Ascending aorta (tissue), 2 donors: ENCODE measurements around the gene ADH1B. TPM values are rescaled to one million over a fixed set of nuclear protein-coding genes. Genes with fewer than 3 reads are reported as not detected.

Experiments used
- DNase-seq, 2 donors: peaks; one replicate each; pipeline ENCODE4 v3.0.0-alpha.2; 2019; ENCODE audit warnings: low spot score in 2 of 2
- H3K27ac ChIP-seq, 2 donors: fragments of 200-600 bp; sonication (generic); one replicate each; pipeline ENCODE4 v1.5.1; 2016 to 2017; ENCODE audit warnings: mild to moderate bottlenecking in 1 of 2
- H3K27me3 ChIP-seq: fragments of 200-600 bp; sonication (generic); one replicate; pipeline ENCODE4 v1.5.1; 2017
- H3K36me3 ChIP-seq, 2 donors: fragments of 200-600 bp; sonication (generic); one replicate each; pipeline ENCODE4 v1.5.1; 2016
- H3K4me1 ChIP-seq, 2 donors: fragments of 200-600 bp; sonication (generic); one replicate each; pipeline ENCODE4 v1.5.1; 2016 to 2017; ENCODE audit warnings: mild to moderate bottlenecking in 1 of 2
- H3K4me3 ChIP-seq, 2 donors: fragments of 200-600 bp; sonication (generic); one replicate each; pipeline ENCODE4 v1.5.1; 2016 to 2017; ENCODE audit warnings: mild to moderate bottlenecking in 1 of 2
- H3K9me3 ChIP-seq, 2 donors: fragments of 200-600 bp; sonication (generic); one replicate each; pipeline ENCODE4 v1.5.1; 2016
- CTCF ChIP-seq, 3 experiments: fragments of 200-600 bp in 2 of 3; fragments of 450-650 bp in 1 of 3; sonication (generic) in 2 of 3; IDR thresholded peaks; one replicate each; pipeline ENCODE4 v1.5.1; 2016 to 2019; ENCODE audit warnings: antibody characterized with exemption in 3 of 3, mild to moderate bottlenecking in 1 of 3, moderate library complexity in 1 of 3
- intact Hi-C: fragments of 100-400 bp; cut with DNase I; formaldehyde crosslinking; loops from one replicate; pipeline ENCODE4 v1.15.1; 2023
- total RNA-seq: library from RNA; depleted of rRNA; stranded (reverse); fragments of >200 nt; gene quantifications from one replicate; pipeline ENCODE4 v1.1.0, GENCODE V29; 2016

The ADH1B gene
- total RNA-seq, 1 donor from 2014 or later, result 650 TPM

GRCh38 chr4:99317354-99317753 lies 3.8 kb downstream of the ADH1B start:
- Histone ChIP-seq H3K4me1 (peaks cover 6 to 12% of the 10 kb centered on the region in 2 donors), H3K9me3 (no peaks in the 10 kb centered on the region), H3K4me3 (peak overlapping the region in 1 of 2 donors; percentile 41), H3K36me3 (peaks cover 8 to 48% of the 10 kb centered on the region in 2 donors), H3K27me3 (no peaks in the 10 kb centered on the region), H3K27ac (peak overlapping the region; percentile 64 to 82)
- intact Hi-C loops, result no loop called here
- DNase-seq, result no peak
- no peak for TF ChIP-seq CTCF (IDR thresholded peaks at IDR 0.05)

DNA sequence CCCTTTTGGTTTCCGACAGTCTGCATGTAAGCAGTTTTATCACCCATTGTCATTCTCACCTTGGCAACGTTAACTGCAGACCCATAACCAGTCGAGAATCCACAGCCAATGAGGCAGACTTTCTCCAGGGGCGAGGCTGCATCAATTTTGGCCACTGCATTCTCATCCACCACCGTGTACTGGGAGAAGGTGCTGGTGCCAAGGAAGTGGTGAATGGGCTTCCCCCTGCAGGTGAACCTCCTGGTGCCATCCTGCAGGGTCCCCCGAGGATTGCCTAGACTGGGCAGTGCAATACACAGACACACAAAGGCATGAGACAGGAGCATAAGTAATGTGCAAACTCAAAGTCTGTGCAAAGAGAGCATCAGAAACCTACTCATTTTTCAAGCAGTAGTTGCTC lies 5.4 kb downstream of the ADH1B start:
- H3K9me3 ChIP-seq, result no peaks in the 10 kb centered on the region
- H3K4me3 ChIP-seq, result peak overlapping the region in 1 of 2 donors; percentile 10
- H3K27ac ChIP-seq, result peak overlapping the region in 1 of 2 donors; percentile 82
- H3K27me3 ChIP-seq, result no peaks in the 10 kb centered on the region
- TF ChIP-seq CTCF (IDR thresholded peaks at IDR 0.05), result no peak
- peaks cover 20 to 61% of the 10 kb centered on the region in 2 donors for H3K36me3 ChIP-seq
- peaks cover 6% of the 10 kb centered on the region in 2 donors for H3K4me1 ChIP-seq
- DNase-seq, result no peak
- intact Hi-C loops, result no loop called here

GRCh38 chr4:99314211-99314610 lies 7.0 kb downstream of the ADH1B start:
- intact Hi-C loops, result no loop called here
- DNase-seq, result no peak
- no peaks in the 10 kb centered on the region for H3K27me3 ChIP-seq
- peaks cover 6% of the 10 kb centered on the region in 2 donors for H3K4me1 ChIP-seq
- no peak for TF ChIP-seq CTCF (IDR thresholded peaks at IDR 0.05)
- peak overlapping the region; percentile 48 to 54 for H3K27ac ChIP-seq
- H3K36me3 ChIP-seq, result peaks cover 32 to 76% of the 10 kb centered on the region in 2 donors
- no peak overlapping the region for H3K4me3 ChIP-seq
- H3K9me3 ChIP-seq, result no peaks in the 10 kb centered on the region

DNA sequence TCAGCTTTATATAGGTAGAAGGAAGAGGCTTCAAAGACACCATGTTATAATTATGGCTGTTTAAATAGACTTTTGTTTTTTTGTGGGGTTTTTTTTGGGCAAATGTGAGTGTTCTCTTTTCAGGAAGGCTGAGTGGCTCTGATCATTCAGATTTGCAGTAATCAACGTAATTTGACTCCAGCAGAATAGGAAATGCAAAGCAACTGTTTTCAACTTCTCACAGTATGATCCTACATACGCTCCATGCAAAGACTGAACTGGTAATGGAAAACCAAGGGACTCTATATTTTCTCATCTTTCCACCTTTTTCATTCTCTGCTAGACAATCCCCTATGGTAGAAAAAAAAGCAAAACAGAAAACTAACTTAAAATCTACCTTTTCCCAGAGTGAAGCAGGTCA lies 10.8 kb downstream of the ADH1B start:
- intact Hi-C loops, result no loop called here

DNA sequence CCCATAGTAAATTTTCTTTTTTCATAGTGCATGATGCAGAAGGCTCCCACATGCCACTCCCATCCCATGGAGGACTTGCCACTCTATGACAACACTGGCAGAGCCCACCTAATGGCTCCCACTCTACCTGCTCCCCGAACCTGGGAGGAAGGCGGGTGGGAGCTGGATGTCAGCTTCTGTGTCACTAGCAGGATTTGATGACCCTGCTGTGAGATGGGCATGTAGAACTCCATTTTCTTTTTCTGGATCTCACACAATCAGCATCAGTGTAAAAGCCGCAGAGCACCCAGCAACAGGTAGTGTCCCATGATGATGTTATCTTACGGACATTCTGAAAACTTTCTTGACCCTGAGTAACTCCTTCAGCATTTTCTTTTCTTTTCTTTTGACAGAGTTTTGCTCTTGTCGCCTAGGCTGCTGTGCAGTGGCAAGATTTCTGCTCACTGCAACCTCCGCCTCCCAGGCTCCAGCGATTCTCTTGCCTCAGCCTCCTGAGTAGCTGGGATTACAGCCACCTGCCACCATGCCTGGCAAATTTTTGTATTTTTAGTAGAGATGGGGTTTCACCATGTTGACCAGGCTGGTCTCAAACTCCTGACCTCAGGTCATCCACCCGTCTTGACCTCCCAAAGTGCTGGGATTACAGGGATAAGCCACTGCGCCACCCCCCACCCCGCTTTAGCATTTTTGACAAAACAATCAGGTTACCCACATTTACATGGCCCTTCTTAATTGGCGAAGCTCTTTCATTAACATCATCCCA lies 15.4 kb downstream of the ADH1B start:
- Histone ChIP-seq H3K4me1 (peaks cover 0 to 6% of the 10 kb centered on the region in 2 donors), H3K4me3 (no peak overlapping the region), H3K27ac (peak overlapping the region; percentile 20 to 46), H3K9me3 (peaks cover 3 to 13% of the 10 kb centered on the region in 2 donors), H3K36me3 (peaks cover 15 to 30% of the 10 kb centered on the region in 2 donors), H3K27me3 (no peaks in the 10 kb centered on the region)
- intact Hi-C loops, result loop anchor here (10.0 kb wide), 1 partner anchor 211 kb away; no protein-coding TSS in a partner anchor
- TF ChIP-seq CTCF (IDR thresholded peaks at IDR 0.05), result no peak
- DNase-seq, result no peak

More for the DNA sequence above, 10.8 kb downstream of the ADH1B start:
- peaks cover 35 to 65% of the 10 kb centered on the region in 2 donors for H3K36me3 ChIP-seq
- TF ChIP-seq CTCF (IDR thresholded peaks at IDR 0.05), result no peak
- H3K27ac ChIP-seq, result peak overlapping the region; percentile 45 to 46
- no peaks in the 10 kb centered on the region for H3K9me3 ChIP-seq
- no peak for DNase-seq
- no peaks in the 10 kb centered on the region for H3K4me1 ChIP-seq
- no peak overlapping the region for H3K4me3 ChIP-seq
- no peaks in the 10 kb centered on the region for H3K27me3 ChIP-seq
